HepG2 (cell line): ENCODE results near the gene TEKT5. TPM values are rescaled to one million over a fixed set of nuclear protein-coding genes. Genes with fewer than 3 reads are reported as not detected.

Experiments used
- HOXA7 ChIP-seq: sonication (generic); formaldehyde crosslinking; IDR thresholded peaks from 2 replicates; pipeline ENCODE4 v1.8.1; 2022; ENCODE audit warnings: mild to moderate bottlenecking, missing genetic modification reagents, moderate library complexity
- NR2F6 ChIP-seq, 2 experiments: IDR thresholded peaks; 2 replicates each; pipeline ENCODE4 v1.6.1; 2016; ENCODE audit warnings: antibody characterized with exemption in 1 of 2, mild to moderate bottlenecking in 1 of 2
- PAWR ChIP-seq: sonication (generic); formaldehyde crosslinking; IDR thresholded peaks from 2 replicates; pipeline ENCODE4 v1.4.0; 2020; ENCODE audit warnings: missing genetic modification reagents, mild to moderate bottlenecking, borderline replicate concordance
- RFX3 ChIP-seq: IDR thresholded peaks from 2 replicates; pipeline ENCODE4 v1.6.1; 2016; ENCODE audit warnings: missing biosample characterization, missing genetic modification reagents
- SATB2 ChIP-seq: sonication (generic); formaldehyde crosslinking; IDR thresholded peaks from 2 replicates; pipeline ENCODE4 v1.5.0; 2020; ENCODE audit warnings: missing genetic modification reagents
- SMAD9 ChIP-seq: sonication (generic); formaldehyde crosslinking; IDR thresholded peaks from 2 replicates; pipeline ENCODE4 v1.5.1; 2020; ENCODE audit warnings: mild to moderate bottlenecking, missing genetic modification reagents
- SMC3 ChIP-seq: IDR thresholded peaks from 2 replicates; pipeline ENCODE4 v1.6.1; 2011; ENCODE audit warnings: low read length, improper control_type of control experiment
- TCF12 ChIP-seq, 2 experiments: fragments of 450-650 bp in 1 of 2; sonication (generic) in 1 of 2; formaldehyde crosslinking in 1 of 2; IDR thresholded peaks; 2 replicates each; pipeline versions ENCODE4 v1.6.1 to v1.8.0; 2017 to 2022; ENCODE audit warnings: antibody characterized with exemption in 1 of 2, mild to moderate bottlenecking in 1 of 2, missing genetic modification reagents in 1 of 2, moderate library complexity in 1 of 2
- WIZ ChIP-seq: sonication (generic); formaldehyde crosslinking; IDR thresholded peaks from 2 replicates; pipeline ENCODE4 v1.5.1; 2020; ENCODE audit warnings: mild to moderate bottlenecking, missing genetic modification reagents
- ZNF329 ChIP-seq: sonication (generic); formaldehyde crosslinking; IDR thresholded peaks from 2 replicates; pipeline ENCODE4 v1.9.0; 2021; ENCODE audit warnings: low read depth, mild to moderate bottlenecking, missing genetic modification reagents
- ZNF337 ChIP-seq: sonication (generic); formaldehyde crosslinking; IDR thresholded peaks from 2 replicates; pipeline ENCODE4 v1.5.1; 2020; ENCODE audit warnings: missing genetic modification reagents, low read depth, mild to moderate bottlenecking, borderline replicate concordance
- ZNF746 ChIP-seq: sonication (generic); formaldehyde crosslinking; IDR thresholded peaks from 2 replicates; pipeline ENCODE4 v1.8.0; 2022; ENCODE audit warnings: mild to moderate bottlenecking, missing genetic modification reagents
- polyA plus RNA-seq, 8 experiments: library from polyadenylated mRNA; depleted of rRNA in 3 of 8; stranded (reverse) in 7 of 8; unstranded in 1 of 8; fragments of >200 nt; fragmentation: Illumina TruSeq in 4 of 8; extraction: Trizol in 4 of 8; gene quantifications; 2 replicates each; pipeline versions ENCODE4 v1.2.1 to v1.2.3, GENCODE V29; 2011 to 2016; ENCODE audit warnings: low read depth in 4 of 8, missing spikeins in 1 of 8, mixed read lengths in 1 of 8; ENCODE audit not compliant: insufficient read depth in 1 of 8
- total RNA-seq, 5 experiments: library from RNA; depleted of rRNA; stranded (reverse); fragments of >200 nt; fragmentation: Illumina TruSeq; extraction: Trizol; gene quantifications; 2 replicates each; pipeline ENCODE4 v1.2.3, GENCODE V29; 2016; ENCODE audit warnings: low read depth in 1 of 5
- TF ChIP-seq, protein P1 (sequence below): sonication (generic); formaldehyde crosslinking; IDR thresholded peaks from 2 replicates; pipeline ENCODE4 v1.9.0; 2022; ENCODE audit warnings: low read depth, missing genetic modification reagents
- TF ChIP-seq, protein P2 (sequence below): sonication (generic); formaldehyde crosslinking; IDR thresholded peaks from 2 replicates; pipeline ENCODE4 v1.5.0; 2020; ENCODE audit warnings: mild to moderate bottlenecking, missing genetic modification reagents, moderate library complexity
- TF ChIP-seq, protein P3 (sequence below): sonication (generic); formaldehyde crosslinking; IDR thresholded peaks from 2 replicates; pipeline ENCODE4 v1.5.1; 2020; ENCODE audit warnings: mild to moderate bottlenecking, missing genetic modification reagents, borderline replicate concordance

TEKT5 gene
- total and polyA plus RNA-seq, 2 of the 13 experiments (the other 11 are each of a cell fraction or from before 2014, with no cell fraction given): 0.16 TPM; not detected in 1

DNA sequence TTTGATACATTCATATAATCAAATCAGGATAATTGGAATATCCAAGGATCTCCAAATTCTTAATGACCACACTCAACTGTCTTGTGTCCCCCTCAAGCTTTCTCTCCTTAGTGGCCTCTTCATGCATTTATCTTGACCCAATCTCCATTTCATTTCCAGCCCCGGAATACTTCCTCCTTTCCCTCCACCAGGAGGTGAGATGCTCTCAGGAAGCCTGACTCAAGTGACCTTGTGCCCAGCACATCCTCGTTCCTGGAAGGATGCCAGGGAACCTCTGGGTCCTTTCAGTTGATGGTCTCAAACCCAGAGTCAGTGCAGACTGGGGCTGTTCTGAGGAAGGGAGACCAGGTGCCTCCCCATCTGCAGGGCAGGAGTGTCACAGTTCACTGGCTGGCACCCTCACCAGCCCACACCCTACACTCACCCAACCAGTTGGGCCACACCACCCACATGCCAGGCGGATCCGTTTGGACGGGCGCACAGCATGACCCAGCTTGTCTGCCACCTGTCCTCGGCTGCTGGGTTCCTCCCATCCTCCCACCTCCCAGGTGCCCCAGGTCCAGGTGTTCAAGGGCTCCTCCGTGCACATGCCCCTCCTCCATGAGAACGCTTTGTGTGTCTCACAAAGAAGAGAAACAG, 100.3 kb downstream of the TEKT5 start (continued):
- TF ChIP-seq ZNF337 (CRISPR knock-in tag) (no peak), NR2F6 (IDR thresholded peaks at IDR 0.05) (0 out of 2 replicates have a peak, but pooled peaks have one; percentile 15), NR2F6 (CRISPR knock-in tag; IDR thresholded peaks at IDR 0.05) (peak; percentile 57; the same call in 1 of the 2 replicates), PAWR (CRISPR knock-in tag) (no peak), ZNF329 (CRISPR knock-in tag) (no peak), ZNF746 (CRISPR knock-in tag) (no peak), SMC3 (peak; percentile 58), RFX3 (CRISPR knock-in tag) (no peak), WIZ (CRISPR knock-in tag) (no peak), SATB2 (CRISPR knock-in tag) (no peak), HOXA7 (CRISPR knock-in tag) (no peak), TCF12 (IDR thresholded peaks at IDR 0.05) (no peak), TCF12 (CRISPR knock-in tag; IDR thresholded peaks at IDR 0.05) (no peak), SMAD9 (CRISPR knock-in tag) (no peak)
- TF ChIP-seq, protein P1, sequence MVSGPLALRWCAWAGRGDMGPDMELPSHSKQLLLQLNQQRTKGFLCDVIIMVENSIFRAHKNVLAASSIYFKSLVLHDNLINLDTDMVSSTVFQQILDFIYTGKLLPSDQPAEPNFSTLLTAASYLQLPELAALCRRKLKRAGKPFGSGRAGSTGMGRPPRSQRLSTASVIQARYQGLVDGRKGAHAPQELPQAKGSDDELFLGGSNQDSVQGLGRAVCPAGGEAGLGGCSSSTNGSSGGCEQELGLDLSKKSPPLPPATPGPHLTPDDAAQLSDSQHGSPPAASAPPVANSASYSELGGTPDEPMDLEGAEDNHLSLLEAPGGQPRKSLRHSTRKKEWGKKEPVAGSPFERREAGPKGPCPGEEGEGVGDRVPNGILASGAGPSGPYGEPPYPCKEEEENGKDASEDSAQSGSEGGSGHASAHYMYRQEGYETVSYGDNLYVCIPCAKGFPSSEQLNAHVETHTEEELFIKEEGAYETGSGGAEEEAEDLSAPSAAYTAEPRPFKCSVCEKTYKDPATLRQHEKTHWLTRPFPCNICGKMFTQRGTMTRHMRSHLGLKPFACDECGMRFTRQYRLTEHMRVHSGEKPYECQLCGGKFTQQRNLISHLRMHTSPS (CRISPR knock-in tag): peak; percentile 59; the same call in 1 of the 2 replicates
- TF ChIP-seq, protein P2, sequence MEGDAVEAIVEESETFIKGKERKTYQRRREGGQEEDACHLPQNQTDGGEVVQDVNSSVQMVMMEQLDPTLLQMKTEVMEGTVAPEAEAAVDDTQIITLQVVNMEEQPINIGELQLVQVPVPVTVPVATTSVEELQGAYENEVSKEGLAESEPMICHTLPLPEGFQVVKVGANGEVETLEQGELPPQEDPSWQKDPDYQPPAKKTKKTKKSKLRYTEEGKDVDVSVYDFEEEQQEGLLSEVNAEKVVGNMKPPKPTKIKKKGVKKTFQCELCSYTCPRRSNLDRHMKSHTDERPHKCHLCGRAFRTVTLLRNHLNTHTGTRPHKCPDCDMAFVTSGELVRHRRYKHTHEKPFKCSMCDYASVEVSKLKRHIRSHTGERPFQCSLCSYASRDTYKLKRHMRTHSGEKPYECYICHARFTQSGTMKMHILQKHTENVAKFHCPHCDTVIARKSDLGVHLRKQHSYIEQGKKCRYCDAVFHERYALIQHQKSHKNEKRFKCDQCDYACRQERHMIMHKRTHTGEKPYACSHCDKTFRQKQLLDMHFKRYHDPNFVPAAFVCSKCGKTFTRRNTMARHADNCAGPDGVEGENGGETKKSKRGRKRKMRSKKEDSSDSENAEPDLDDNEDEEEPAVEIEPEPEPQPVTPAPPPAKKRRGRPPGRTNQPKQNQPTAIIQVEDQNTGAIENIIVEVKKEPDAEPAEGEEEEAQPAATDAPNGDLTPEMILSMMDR (CRISPR knock-in tag): peak; percentile 55
- TF ChIP-seq, protein P3, sequence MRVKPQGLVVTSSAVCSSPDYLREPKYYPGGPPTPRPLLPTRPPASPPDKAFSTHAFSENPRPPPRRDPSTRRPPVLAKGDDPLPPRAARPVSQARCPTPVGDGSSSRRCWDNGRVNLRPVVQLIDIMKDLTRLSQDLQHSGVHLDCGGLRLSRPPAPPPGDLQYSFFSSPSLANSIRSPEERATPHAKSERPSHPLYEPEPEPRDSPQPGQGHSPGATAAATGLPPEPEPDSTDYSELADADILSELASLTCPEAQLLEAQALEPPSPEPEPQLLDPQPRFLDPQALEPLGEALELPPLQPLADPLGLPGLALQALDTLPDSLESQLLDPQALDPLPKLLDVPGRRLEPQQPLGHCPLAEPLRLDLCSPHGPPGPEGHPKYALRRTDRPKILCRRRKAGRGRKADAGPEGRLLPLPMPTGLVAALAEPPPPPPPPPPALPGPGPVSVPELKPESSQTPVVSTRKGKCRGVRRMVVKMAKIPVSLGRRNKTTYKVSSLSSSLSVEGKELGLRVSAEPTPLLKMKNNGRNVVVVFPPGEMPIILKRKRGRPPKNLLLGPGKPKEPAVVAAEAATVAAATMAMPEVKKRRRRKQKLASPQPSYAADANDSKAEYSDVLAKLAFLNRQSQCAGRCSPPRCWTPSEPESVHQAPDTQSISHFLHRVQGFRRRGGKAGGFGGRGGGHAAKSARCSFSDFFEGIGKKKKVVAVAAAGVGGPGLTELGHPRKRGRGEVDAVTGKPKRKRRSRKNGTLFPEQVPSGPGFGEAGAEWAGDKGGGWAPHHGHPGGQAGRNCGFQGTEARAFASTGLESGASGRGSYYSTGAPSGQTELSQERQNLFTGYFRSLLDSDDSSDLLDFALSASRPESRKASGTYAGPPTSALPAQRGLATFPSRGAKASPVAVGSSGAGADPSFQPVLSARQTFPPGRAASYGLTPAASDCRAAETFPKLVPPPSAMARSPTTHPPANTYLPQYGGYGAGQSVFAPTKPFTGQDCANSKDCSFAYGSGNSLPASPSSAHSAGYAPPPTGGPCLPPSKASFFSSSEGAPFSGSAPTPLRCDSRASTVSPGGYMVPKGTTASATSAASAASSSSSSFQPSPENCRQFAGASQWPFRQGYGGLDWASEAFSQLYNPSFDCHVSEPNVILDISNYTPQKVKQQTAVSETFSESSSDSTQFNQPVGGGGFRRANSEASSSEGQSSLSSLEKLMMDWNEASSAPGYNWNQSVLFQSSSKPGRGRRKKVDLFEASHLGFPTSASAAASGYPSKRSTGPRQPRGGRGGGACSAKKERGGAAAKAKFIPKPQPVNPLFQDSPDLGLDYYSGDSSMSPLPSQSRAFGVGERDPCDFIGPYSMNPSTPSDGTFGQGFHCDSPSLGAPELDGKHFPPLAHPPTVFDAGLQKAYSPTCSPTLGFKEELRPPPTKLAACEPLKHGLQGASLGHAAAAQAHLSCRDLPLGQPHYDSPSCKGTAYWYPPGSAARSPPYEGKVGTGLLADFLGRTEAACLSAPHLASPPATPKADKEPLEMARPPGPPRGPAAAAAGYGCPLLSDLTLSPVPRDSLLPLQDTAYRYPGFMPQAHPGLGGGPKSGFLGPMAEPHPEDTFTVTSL (CRISPR knock-in tag): no peak
